ENCODE results near the gene PLCH1.
A peak's percentile ranks its signal among the peaks of the same experiment; 100 is the strongest.

The PLCH1 gene

GRCh38 chr3:155702745-155703591, 41.9 kb downstream of the PLCH1 start:
- Histone ChIP-seq H3K9me3 (ENCODE audit: insufficient read depth, low read length, severe bottlenecking) (no peaks in the 10 kb centered on the region), H3K36me3 (ENCODE audit: insufficient read depth, low read length) (no peaks in the 10 kb centered on the region), H3K79me2 (ENCODE audit: insufficient read depth, low read length) (no peaks in the 10 kb centered on the region), H3K9ac (ENCODE audit: low read depth, low read length) (no peak overlapping the region), H4K20me1 (ENCODE audit: insufficient read depth, low read length) (no peaks in the 10 kb centered on the region), H3K27me3 (ENCODE audit: insufficient read depth, low read length, poor library complexity) (no peaks in the 10 kb centered on the region), H2AFZ (ENCODE audit: low read depth, low read length) (0 out of 2 replicates have a peak overlapping the region, but pooled peaks have one; percentile 2), H3K27ac (ENCODE audit: low read length) (no peak overlapping the region), H3K4me3 (ENCODE audit: low read depth in 1 of 2, low read length in 2 of 2) (no peak overlapping the region), H3K4me1 (ENCODE audit: insufficient read depth, low read length) (peaks cover 5% of the 10 kb centered on the region; the same call in 1 of the 2 replicates), H3K4me2 (ENCODE audit: insufficient read depth, low read length) (no peak overlapping the region)
- ATAC-seq (ENCODE audit: insufficient read depth, low read depth): no peak
- no peak for DNase-seq
- TF ChIP-seq CTCF (IDR thresholded peaks at IDR 0.05; ENCODE audit: borderline replicate concordance, extremely low read depth, low read length, poor library complexity, severe bottlenecking) (no peak), EZH2 (IDR thresholded peaks at IDR 0.05; ENCODE audit: borderline replicate concordance, low read depth, low read length, severe bottlenecking) (no peak)

GRCh38 chr3:155701882-155702465, 42.9 kb downstream of the PLCH1 start:
- no peaks in the 10 kb centered on the region for H3K79me2 ChIP-seq (ENCODE audit: insufficient read depth, low read length)
- no peak for TF ChIP-seq EZH2 (IDR thresholded peaks at IDR 0.05; ENCODE audit: borderline replicate concordance, low read depth, low read length, severe bottlenecking)
- TF ChIP-seq CTCF (IDR thresholded peaks at IDR 0.05; ENCODE audit: borderline replicate concordance, extremely low read depth, low read length, poor library complexity, severe bottlenecking): peak; percentile 86
- H2AFZ ChIP-seq (ENCODE audit: low read depth, low read length): no peak overlapping the region
- no peak overlapping the region for H3K4me2 ChIP-seq (ENCODE audit: insufficient read depth, low read length)
- H3K36me3 ChIP-seq (ENCODE audit: insufficient read depth, low read length): no peaks in the 10 kb centered on the region
- H4K20me1 ChIP-seq (ENCODE audit: insufficient read depth, low read length): no peaks in the 10 kb centered on the region
- H3K4me3 ChIP-seq (ENCODE audit: low read depth in 1 of 2, low read length in 2 of 2): no peak overlapping the region
- no peak overlapping the region for H3K9ac ChIP-seq (ENCODE audit: low read depth, low read length)
- ATAC-seq (ENCODE audit: insufficient read depth, low read depth) (peak; percentile 87), DNase-seq (no peak)
- H3K9me3 ChIP-seq (ENCODE audit: insufficient read depth, low read length, severe bottlenecking): no peaks in the 10 kb centered on the region
- no peaks in the 10 kb centered on the region for H3K27me3 ChIP-seq (ENCODE audit: insufficient read depth, low read length, poor library complexity)
- H3K4me1 ChIP-seq (ENCODE audit: insufficient read depth, low read length): peaks cover 5% of the 10 kb centered on the region; the same call in 1 of the 2 replicates
- H3K27ac ChIP-seq (ENCODE audit: low read length): 0 out of 2 replicates have a peak overlapping the region, but pooled peaks have one; percentile 39

GRCh38 chr3:155697542-155697941, 47.3 kb downstream of the PLCH1 start:
- Histone ChIP-seq H3K4me2 (ENCODE audit: insufficient read depth, low read length) (no peak overlapping the region), H3K4me3 (ENCODE audit: low read depth in 1 of 2, low read length in 2 of 2) (no peak overlapping the region), H3K79me2 (ENCODE audit: insufficient read depth, low read length) (no peaks in the 10 kb centered on the region), H2AFZ (ENCODE audit: low read depth, low read length) (peak overlapping the region; percentile 53; the same call in 1 of the 2 replicates), H3K9me3 (ENCODE audit: insufficient read depth, low read length, severe bottlenecking) (no peaks in the 10 kb centered on the region), H3K36me3 (ENCODE audit: insufficient read depth, low read length) (no peaks in the 10 kb centered on the region), H3K27ac (ENCODE audit: low read length) (peak overlapping the region; percentile 21; the same call in 1 of the 2 replicates), H3K4me1 (ENCODE audit: insufficient read depth, low read length) (peaks cover 5% of the 10 kb centered on the region; the same call in 1 of the 2 replicates), H3K27me3 (ENCODE audit: insufficient read depth, low read length, poor library complexity) (no peaks in the 10 kb centered on the region), H4K20me1 (ENCODE audit: insufficient read depth, low read length) (no peaks in the 10 kb centered on the region), H3K9ac (ENCODE audit: low read depth, low read length) (no peak overlapping the region)
- DNase-seq: no peak
- ATAC-seq (ENCODE audit: insufficient read depth, low read depth): no peak
- no peak for TF ChIP-seq EZH2 (IDR thresholded peaks at IDR 0.05; ENCODE audit: borderline replicate concordance, low read depth, low read length, severe bottlenecking)
- no peak for TF ChIP-seq CTCF (IDR thresholded peaks at IDR 0.05; ENCODE audit: borderline replicate concordance, extremely low read depth, low read length, poor library complexity, severe bottlenecking)

All from DND-41 (cell line).